Fibroblast of skin of abdomen (primary cell): ENCODE measurements around the gene PTCD1.
A peak's percentile ranks its signal among the peaks of the same experiment; 100 is the strongest.

ENCODE experiments used
- DNase-seq: peaks from one replicate; pipeline ENCODE4 v3.0.0-alpha.2; 2013

The PTCD1 gene

GRCh38 chr7:99408379-99409191, 30.0 kb downstream of the PTCD1 start, which contains the start of the genes BUD31 and PDAP1:
Gene BUD31, plus strand, starts transcription at chr7:99408969. Its CDS starts 2,124 bp downstream, at chr7:99411093.
Gene PDAP1, minus strand, starts transcription at chr7:99408597. Its CDS starts 49 bp downstream, at chr7:99408548.
- DNase-seq: peak; percentile 96

GRCh38 chr7:99407872-99408378, 30.7 kb downstream of the PTCD1 start:
- DNase-seq: peak; percentile 82

GRCh38 chr7:99406557-99406956, 32.0 kb downstream of the PTCD1 start:
- no peak for DNase-seq

GRCh38 chr7:99404977-99405320, 33.6 kb downstream of the PTCD1 start:
- no peak for DNase-seq

GRCh38 chr7:99404235-99404976, 34.2 kb downstream of the PTCD1 start:
- no peak for DNase-seq

- DNase-seq: no peak
Measured at GRCh38 chr7:99403764-99404163, 34.8 kb downstream of the PTCD1 start.

- DNase-seq: no peak
Measured at GRCh38 chr7:99402854-99403253, 35.7 kb downstream of the PTCD1 start.

GRCh38 chr7:99399597-99399996, 39.0 kb downstream of the PTCD1 start:
- no peak for DNase-seq

GRCh38 chr7:99398891-99399445, 39.6 kb downstream of the PTCD1 start:
- no peak for DNase-seq

GRCh38 chr7:99397297-99397983, 41.2 kb downstream of the PTCD1 start:
- no peak for DNase-seq

- no peak for DNase-seq
Measured at GRCh38 chr7:99396418-99397296, 41.9 kb downstream of the PTCD1 start.

- no peak for DNase-seq
Measured at GRCh38 chr7:99395616-99396327, 42.8 kb downstream of the PTCD1 start.

GRCh38 chr7:99394188-99394502, 44.5 kb downstream of the PTCD1 start:
- DNase-seq: no peak

- no peak for DNase-seq
Measured at GRCh38 chr7:99393355-99394187, 45.0 kb downstream of the PTCD1 start.

GRCh38 chr7:99392659-99393354, 45.8 kb downstream of the PTCD1 start:
- DNase-seq: peak; percentile 43

GRCh38 chr7:99392046-99392445, 46.6 kb downstream of the PTCD1 start:
- DNase-seq: no peak

- DNase-seq: no peak
Measured at GRCh38 chr7:99390941-99391602, 47.5 kb downstream of the PTCD1 start.

- DNase-seq: no peak
Measured at GRCh38 chr7:99389772-99390171, 48.8 kb downstream of the PTCD1 start.

GRCh38 chr7:99387912-99388311, 50.7 kb downstream of the PTCD1 start:
- DNase-seq: no peak
